HG02571 (cell line): ENCODE results near the gene ARHGAP8.

Experiments
- ATAC-seq: cut with Tn5 transposase; IDR thresholded peaks from one replicate; pipeline ENCODE4 v1.9.1; 2021; ENCODE audit warnings: mild to moderate bottlenecking, moderate library complexity; ENCODE audit not compliant: unreplicated experiment

ARHGAP8 gene

GRCh38 chr22:44882226-44882905, 130.0 kb downstream of the ARHGAP8 start:
- ATAC-seq: no peak

DNA sequence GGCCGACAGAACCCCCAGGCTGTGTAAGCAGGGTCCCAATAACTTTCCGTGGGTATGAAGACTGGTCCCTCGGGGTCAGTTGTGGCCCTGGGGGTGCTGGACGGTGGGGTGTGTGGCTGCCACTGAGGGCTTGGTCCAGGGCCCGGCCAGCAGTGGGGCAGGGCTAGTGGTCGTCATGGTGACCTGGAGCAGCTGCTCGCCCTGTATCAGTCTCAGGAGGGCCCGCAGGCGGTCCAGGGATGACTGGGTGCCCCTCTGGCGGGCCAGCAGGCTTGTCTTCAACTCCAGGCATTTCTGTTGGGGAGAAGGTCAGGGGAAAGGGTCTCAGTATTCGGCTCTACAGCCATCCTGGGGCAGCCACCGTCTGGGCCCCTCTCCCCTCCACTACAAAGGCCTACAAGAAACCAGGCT, 130.6 kb downstream of the ARHGAP8 start:
- ATAC-seq: no peak

DNA sequence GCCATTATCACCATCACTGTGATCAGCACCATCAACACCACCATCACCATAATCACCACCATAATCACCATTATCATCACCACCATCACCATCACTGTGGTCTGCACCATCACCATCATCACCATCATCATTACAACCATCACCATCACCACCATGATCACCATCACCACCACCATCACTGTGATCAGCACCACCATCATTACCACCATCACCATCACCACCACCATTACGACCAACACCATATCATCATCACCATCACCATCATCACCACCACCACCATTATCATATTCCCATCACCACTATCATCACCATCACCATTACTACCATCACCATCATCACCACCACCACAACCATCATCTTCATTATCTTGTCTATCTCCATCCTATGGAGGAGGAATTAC, 132.2 kb downstream of the ARHGAP8 start:
- ATAC-seq: no peak

- no peak for ATAC-seq
These were observed 132.8 kb downstream of the ARHGAP8 start for GRCh38 chr22:44884968-44885805.

- no peak for ATAC-seq
These were observed 133.5 kb downstream of the ARHGAP8 start for GRCh38 chr22:44885806-44886360.

- ATAC-seq: no peak
These were observed 135.6 kb downstream of the ARHGAP8 start for GRCh38 chr22:44887941-44888366.

DNA sequence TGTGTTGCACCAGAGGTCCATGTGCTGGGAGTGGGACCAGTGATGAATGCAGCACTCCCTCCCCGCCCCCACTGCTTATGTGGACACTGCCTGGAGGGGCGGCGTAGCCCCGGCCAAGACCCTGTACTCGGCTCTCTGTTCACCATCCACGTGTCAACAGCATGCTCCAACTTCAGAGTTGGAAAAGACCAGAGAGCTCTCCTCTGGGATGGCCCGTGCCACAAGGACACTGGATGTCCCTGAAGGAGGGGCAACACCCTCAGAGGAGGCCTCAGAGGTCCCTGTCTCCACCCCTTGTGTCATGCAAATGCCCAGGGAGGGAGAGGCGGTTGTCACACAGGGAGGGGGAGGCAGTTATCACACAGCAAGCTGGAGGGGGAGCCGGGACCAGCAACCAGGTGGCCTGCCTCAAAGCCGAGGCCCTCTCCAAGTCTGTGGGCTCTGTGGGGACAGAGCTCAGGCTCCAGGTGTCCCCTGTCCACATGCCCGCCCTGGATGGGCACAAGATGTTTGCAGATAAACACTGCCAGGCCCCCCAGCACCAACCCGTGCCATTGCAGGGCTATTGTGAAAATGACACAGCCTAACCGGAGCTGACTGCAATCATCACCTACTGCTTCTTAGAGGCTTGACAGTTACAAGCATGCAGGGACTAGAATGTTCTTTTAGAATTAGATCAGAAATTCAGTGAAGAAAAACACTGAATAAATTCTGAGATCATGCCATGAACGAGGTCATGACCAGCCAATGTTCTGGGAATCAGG, 136.3 kb downstream of the ARHGAP8 start:
- no peak for ATAC-seq

DNA sequence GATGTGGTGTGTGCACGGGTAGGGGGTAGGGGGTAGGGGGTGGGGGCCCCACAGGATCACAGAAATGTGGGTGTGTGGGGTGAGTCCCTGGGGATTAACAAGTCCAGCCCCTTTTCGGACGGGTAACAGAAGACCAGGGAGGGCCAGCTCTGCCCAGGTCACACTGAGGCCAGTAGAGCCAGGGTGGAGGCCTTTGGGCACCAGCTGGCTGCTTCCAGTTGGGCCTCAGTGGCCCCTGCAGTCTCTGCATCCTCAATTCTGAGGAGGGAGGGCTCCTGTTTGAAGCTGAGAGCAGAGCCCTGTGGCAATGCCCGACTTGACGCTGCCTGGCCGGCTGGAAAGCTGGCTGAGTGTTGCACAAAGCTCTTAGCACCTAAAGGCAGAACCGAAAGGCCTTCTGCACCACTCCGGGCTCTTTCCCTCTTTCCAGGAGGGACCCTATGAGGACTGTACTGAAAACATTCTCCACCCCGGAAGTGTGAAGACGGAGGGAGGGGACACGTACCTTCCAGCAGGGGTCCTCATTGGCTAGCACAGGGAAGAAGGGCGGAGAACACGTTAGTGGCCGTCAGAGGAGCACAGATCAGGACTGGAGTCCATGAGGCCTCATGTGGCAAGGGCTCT, 137.0 kb downstream of the ARHGAP8 start:
- no peak for ATAC-seq

GRCh38 chr22:44890416-44891292, 138.3 kb downstream of the ARHGAP8 start:
- ATAC-seq: no peak

GRCh38 chr22:44891293-44891747, 138.9 kb downstream of the ARHGAP8 start:
- no peak for ATAC-seq

- no peak for ATAC-seq
These were observed 139.4 kb downstream of the ARHGAP8 start for GRCh38 chr22:44891791-44892190.

- ATAC-seq: no peak
These were observed 139.9 kb downstream of the ARHGAP8 start for GRCh38 chr22:44892243-44892642.

GRCh38 chr22:44892803-44893730, 140.7 kb downstream of the ARHGAP8 start:
- ATAC-seq: no peak

GRCh38 chr22:44893731-44894080, 141.3 kb downstream of the ARHGAP8 start:
- ATAC-seq: no peak

DNA sequence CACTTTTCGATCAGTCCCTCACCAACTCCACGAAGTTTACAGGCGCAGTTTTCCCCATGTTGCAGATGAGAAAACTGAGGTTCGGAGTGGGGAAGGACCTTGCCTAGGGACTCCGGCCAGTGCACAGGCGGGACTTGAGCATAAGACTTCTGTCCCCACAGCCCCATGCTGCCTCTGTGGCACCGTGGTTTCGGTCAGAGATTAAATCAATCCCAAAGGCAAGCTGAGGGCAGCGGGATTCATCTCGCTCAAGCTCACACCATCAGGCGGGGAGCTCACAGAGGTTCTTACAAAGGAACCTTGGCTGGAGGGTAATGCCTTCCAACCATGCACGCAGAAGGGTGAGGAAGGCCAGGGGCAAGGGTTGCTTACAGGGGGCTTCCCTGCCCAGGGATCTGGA, 141.9 kb downstream of the ARHGAP8 start:
- no peak for ATAC-seq

- no peak for ATAC-seq
These were observed 142.4 kb downstream of the ARHGAP8 start for GRCh38 chr22:44894782-44895181.

DNA sequence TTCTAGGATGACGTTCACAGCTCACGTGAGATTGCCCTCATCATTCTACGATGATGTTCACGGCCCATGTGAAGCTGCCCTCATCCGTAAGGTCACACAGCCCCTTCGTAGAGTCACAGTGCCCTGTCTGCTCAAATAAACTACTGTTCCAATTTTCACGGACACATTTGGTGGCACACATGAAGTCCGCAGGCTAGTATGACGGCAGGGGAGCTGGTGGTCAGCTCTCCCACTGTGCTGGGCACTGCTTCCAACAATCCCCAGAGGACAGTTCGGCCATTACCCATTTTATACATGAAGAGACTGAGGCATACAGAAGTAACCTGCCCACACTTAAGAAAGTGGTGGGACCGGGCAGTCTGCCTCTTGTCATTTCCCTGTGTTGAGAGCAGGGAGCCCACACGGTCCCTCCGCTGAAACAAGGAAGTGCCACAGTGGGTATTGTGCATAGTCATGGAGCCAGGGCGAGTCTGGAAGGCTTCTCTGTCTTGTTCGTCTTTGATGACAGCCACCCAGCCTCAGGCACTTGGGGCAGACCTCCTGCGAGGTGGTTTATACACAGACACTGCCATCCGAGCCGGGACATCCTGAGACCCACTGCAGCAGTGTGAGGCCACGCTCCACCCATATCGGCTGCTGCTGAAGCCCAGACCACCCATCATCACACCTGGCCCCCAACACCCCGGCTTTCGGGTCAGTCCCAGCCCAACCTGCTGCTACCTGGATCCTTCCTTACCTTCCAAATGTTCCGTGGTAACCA, 143.1 kb downstream of the ARHGAP8 start:
- ATAC-seq: no peak

DNA sequence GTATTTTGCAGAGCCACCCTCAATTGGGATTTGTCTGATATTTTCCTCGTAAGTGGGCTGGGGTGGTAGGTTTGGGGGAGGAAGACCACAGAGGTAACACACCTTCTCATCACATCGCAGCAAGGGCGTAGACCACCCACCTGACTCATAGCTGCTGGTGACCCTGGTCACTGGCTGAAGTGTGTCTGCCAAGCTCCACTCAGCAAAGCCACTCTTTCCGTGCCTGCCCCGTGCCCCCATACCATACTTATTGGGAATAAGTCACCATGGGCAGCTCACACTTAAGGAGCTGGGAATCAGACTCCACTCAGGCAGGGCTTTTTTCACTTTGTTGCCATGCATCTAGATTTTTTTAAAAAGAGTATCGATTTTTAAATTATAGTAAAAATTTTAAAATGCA, 145.9 kb downstream of the ARHGAP8 start:
- no peak for ATAC-seq
